GM08714 (cell line): Measurements from ENCODE around the gene TLR7.

Experiments used
- H3K4me3 ChIP-seq: fragments of 200-500 bp; sonication (Bioruptor generic); 2 replicates; pipeline ENCODE4 v1.5.1; 2014; ENCODE audit warnings: mild to moderate bottlenecking, low read length, inconsistent platforms
- ZNF274 ChIP-seq: IDR thresholded peaks from 2 replicates; pipeline ENCODE4 v1.6.1; 2012; ENCODE audit warnings: mild to moderate bottlenecking, low read depth, low read length

Gene TLR7

GRCh38 chrX:12866451-12867377 is at the start of gene TLR7:
Gene TLR7, plus strand, starts transcription at chrX:12867072. Its CDS starts 507 bp downstream, at chrX:12867579.
- H3K4me3 ChIP-seq = peak within 1 kb of the TSS; percentile 71

GRCh38 chrX:12817528-12817927 is 49.3 kb upstream of the TLR7 start:
- no peak for TF ChIP-seq ZNF274
- H3K4me3 ChIP-seq = no peak overlapping the region

More at GRCh38 chrX:12866451-12867377, at the start of gene TLR7:
- TF ChIP-seq ZNF274 = no peak

- no peak overlapping the region for H3K4me3 ChIP-seq
- no peak for TF ChIP-seq ZNF274
These were observed 47.6 kb upstream of the TLR7 start for GRCh38 chrX:12819222-12819621.

GRCh38 chrX:12820737-12821136 is 46.1 kb upstream of the TLR7 start:
- TF ChIP-seq ZNF274 = no peak
- no peak overlapping the region for H3K4me3 ChIP-seq

- H3K4me3 ChIP-seq = no peak overlapping the region
These were observed 41.9 kb upstream of the TLR7 start for GRCh38 chrX:12824944-12825343.

GRCh38 chrX:12825801-12826200 is 41.1 kb upstream of the TLR7 start:
- H3K4me3 ChIP-seq = no peak overlapping the region
- no peak for TF ChIP-seq ZNF274

More at GRCh38 chrX:12824944-12825343, 41.9 kb upstream of the TLR7 start:
- TF ChIP-seq ZNF274 = no peak

GRCh38 chrX:12843061-12843667 is 23.7 kb upstream of the TLR7 start:
- no peak for TF ChIP-seq ZNF274
- no peak overlapping the region; the same call in 1 of the 2 replicates for H3K4me3 ChIP-seq

- H3K4me3 ChIP-seq = peak overlapping the region; percentile 51; the same call in 1 of the 2 replicates
- no peak for TF ChIP-seq ZNF274
These were observed 23.1 kb upstream of the TLR7 start for GRCh38 chrX:12843668-12844279.

GRCh38 chrX:12844319-12844718 is 22.6 kb upstream of the TLR7 start:
- H3K4me3 ChIP-seq = 0 out of 2 replicates have a peak overlapping the region, but pooled peaks have one; percentile 18
- TF ChIP-seq ZNF274 = no peak

GRCh38 chrX:12865359-12865758 is 1.5 kb upstream of the TLR7 start:
- TF ChIP-seq ZNF274 = no peak
- no peak overlapping the region for H3K4me3 ChIP-seq

- H3K4me3 ChIP-seq = peak overlapping the region; percentile 71
- TF ChIP-seq ZNF274 = no peak
These were observed 813 bp downstream of the TLR7 start for GRCh38 chrX:12867685-12868084.

- no peak for TF ChIP-seq ZNF274
- peak overlapping the region; percentile 63; the same call in 1 of the 2 replicates for H3K4me3 ChIP-seq
These were observed 1.9 kb downstream of the TLR7 start for GRCh38 chrX:12868747-12869146.

- TF ChIP-seq ZNF274 = no peak
- peak overlapping the region; percentile 10 for H3K4me3 ChIP-seq
These were observed 4.4 kb downstream of the TLR7 start for GRCh38 chrX:12871257-12871656.

- H3K4me3 ChIP-seq = no peak overlapping the region
- no peak for TF ChIP-seq ZNF274
These were observed 5.9 kb downstream of the TLR7 start for GRCh38 chrX:12872741-12873140.
